GM12891 (cell line): Measurements from ENCODE around the gene LUC7L.

Experiments used
- PAX5 ChIP-seq: IDR thresholded peaks from 2 replicates; pipeline ENCODE4 v1.6.1; 2011; ENCODE audit warnings: low read length, moderate library complexity, mild to moderate bottlenecking; ENCODE audit not compliant: insufficient read depth, severe bottlenecking
- POLR2A ChIP-seq: IDR thresholded peaks from 2 replicates; pipeline ENCODE4 v1.6.1; 2011; ENCODE audit warnings: low read depth, low read length, control low read depth
- POLR2AphosphoS5 ChIP-seq: IDR thresholded peaks from 2 replicates; pipeline ENCODE4 v1.6.1; 2011; ENCODE audit warnings: low read depth, low read length, control low read depth

GRCh38 chr16:143047-143446 lies 86.2 kb downstream of the LUC7L start:
- TF ChIP-seq POLR2A = no peak
- TF ChIP-seq POLR2AphosphoS5 = no peak
- no peak for TF ChIP-seq PAX5
